HCT116 (cell line): ENCODE data around the gene TPM2. TPM values are rescaled to one million over a fixed set of nuclear protein-coding genes. Genes with fewer than 3 reads are reported as not detected.

Experiments used
- ATAC-seq: fragments of 200-7000 bp; cut with Tn5 transposase; 2 replicates; pipeline ENCODE4 v1.9.1; 2020; ENCODE audit warnings: mild to moderate bottlenecking, moderate library complexity
- BruUV-seq: library from RNA; stranded (reverse); fragments of 400-500 nt; replicated peaks from 2 replicates; lab custom pipeline; 2021; lab: Mats Ljungman, UMichigan
- CTCF ChIA-PET: fragments of 300-600 bp; sonication (Branson Sonifier 250); formaldehyde crosslinking; loops from one replicate; lab custom pipeline; 2021; ENCODE audit warnings: antibody characterized with exemption; lab: Charles Lee
- POLR2A ChIA-PET: fragments of 300-600, 350-600 bp; sonication (Branson Sonifier 250); formaldehyde crosslinking; loops from one replicate; lab custom pipeline; 2021; ENCODE audit warnings: antibody characterized with exemption; lab: Charles Lee
- RAD21 ChIA-PET, 2 experiments: fragments of 300-600 bp; sonication (Branson Sonifier 250); formaldehyde crosslinking; loops; one replicate each; lab custom pipeline; 2023; ENCODE audit warnings: low total read pairs in 2 of 2; ENCODE audit not compliant: uncharacterized antibody in 2 of 2, unreplicated experiment in 2 of 2, low non-redundant PET in 1 of 2; lab: Charles Lee
- DNase-seq: peaks from one replicate; pipeline ENCODE4 v3.0.0-alpha.2; 2010; ENCODE audit warnings: low read depth, low spot score
- H2AFZ ChIP-seq: fragments of 200-600 bp; shearing (Covaris generic), sonication (generic); 2 replicates; pipeline ENCODE4 v1.6.1; 2017; ENCODE audit warnings: low read depth, mixed run types, mixed read lengths, antibody characterized with exemption, low read length; ENCODE audit not compliant: poor library complexity, severe bottlenecking
- H3K27ac ChIP-seq: 2 replicates; pipeline ENCODE4 v1.5.1; 2012; ENCODE audit warnings: low read depth, low read length
- H3K27me3 ChIP-seq: fragments of 200-600 bp; sonication (generic); 2 replicates; pipeline ENCODE4 v1.6.1; 2016; ENCODE audit warnings: mixed run types, low read length, mixed read lengths; ENCODE audit not compliant: insufficient read depth
- H3K36me3 ChIP-seq, 2 experiments: fragments of 200-500 bp in 1 of 2; fragments of 200-600 bp in 1 of 2; sonication (Bioruptor generic) in 1 of 2; sonication (generic) in 1 of 2; 2 replicates each; pipeline versions ENCODE4 v1.5.1 to v1.6.1; 2014 to 2016; ENCODE audit warnings: low read length in 2 of 2, inconsistent platforms in 1 of 2, mixed read lengths in 1 of 2, mixed run types in 1 of 2; ENCODE audit not compliant: insufficient read depth in 2 of 2, control insufficient read depth in 1 of 2
- H3K4me1 ChIP-seq, 2 experiments: fragments of 200-600 bp in 1 of 2; sonication (generic) in 1 of 2; 2 replicates each; pipeline versions ENCODE4 v1.5.1 to v1.6.1; 2012 to 2017; ENCODE audit warnings: low read length in 2 of 2, inconsistent platforms in 1 of 2, mild to moderate bottlenecking in 1 of 2, mixed read lengths in 1 of 2, mixed run types in 1 of 2, moderate library complexity in 1 of 2; ENCODE audit not compliant: insufficient read depth in 2 of 2, control insufficient read depth in 1 of 2
- H3K4me2 ChIP-seq: fragments of 200-600 bp; sonication (generic); 2 replicates; pipeline ENCODE4 v1.6.1; 2017; ENCODE audit warnings: mixed run types, low read length, mixed read lengths
- H3K4me3 ChIP-seq, 2 experiments: fragments of 200-600 bp in 1 of 2; sonication (generic) in 1 of 2; replicated peaks in 1 of 2; 2 replicates each; pipeline ENCODE4 v1.5.1; 2011 to 2016; ENCODE audit warnings: low read length in 2 of 2, control low read depth in 1 of 2, low read depth in 1 of 2, mild to moderate bottlenecking in 1 of 2, mixed read lengths in 1 of 2, mixed run types in 1 of 2
- H3K79me2 ChIP-seq: fragments of 200-600 bp; sonication (generic); 2 replicates; pipeline ENCODE4 v1.6.1; 2017; ENCODE audit warnings: mild to moderate bottlenecking, mixed run types, low read length, moderate library complexity, mixed read lengths; ENCODE audit not compliant: insufficient read depth
- H3K9ac ChIP-seq: fragments of 200-600 bp; sonication (generic); 2 replicates; pipeline ENCODE4 v1.6.1; 2016; ENCODE audit warnings: low read length, mixed read lengths
- H3K9me2 ChIP-seq: fragments of 200-600 bp; sonication (generic), shearing (Covaris generic); 2 replicates; pipeline ENCODE4 v1.6.1; 2017; ENCODE audit warnings: mixed run types, mild to moderate bottlenecking, moderate library complexity; ENCODE audit not compliant: insufficient read depth
- H3K9me3 ChIP-seq, 2 experiments: fragments of 200-500 bp in 1 of 2; fragments of 200-600 bp in 1 of 2; sonication (Bioruptor generic) in 1 of 2; sonication (generic) in 1 of 2; 2 replicates each; pipeline ENCODE4 v1.6.1; 2014 to 2017; ENCODE audit warnings: low read length in 2 of 2, mixed read lengths in 2 of 2, inconsistent platforms in 1 of 2, low read depth in 1 of 2, mild to moderate bottlenecking in 1 of 2, mixed run types in 1 of 2, moderate library complexity in 1 of 2; ENCODE audit not compliant: control insufficient read depth in 1 of 2, insufficient read depth in 1 of 2
- H4K20me1 ChIP-seq: fragments of 200-600 bp; sonication (generic), shearing (Covaris generic); 2 replicates; pipeline ENCODE4 v1.6.1; 2017; ENCODE audit warnings: mixed run types, mild to moderate bottlenecking, moderate library complexity; ENCODE audit not compliant: insufficient read depth
- CEBPB ChIP-seq: IDR thresholded peaks from 2 replicates; pipeline ENCODE4 v1.6.1; 2012; ENCODE audit warnings: low read depth
- ELF1 ChIP-seq: IDR thresholded peaks from 2 replicates; pipeline ENCODE4 v1.6.1; 2012; ENCODE audit warnings: low read depth, borderline replicate concordance
- EZH2 ChIP-seq: fragments of 200-600 bp; sonication (generic); IDR thresholded peaks from 2 replicates; pipeline ENCODE4 v1.6.1; 2017; ENCODE audit warnings: antibody characterized with exemption, mixed run types
- EZH2phosphoT487 ChIP-seq: fragments of 200-600 bp; IDR thresholded peaks from 2 replicates; pipeline ENCODE4 v1.6.1; 2018; ENCODE audit warnings: antibody characterized with exemption, borderline replicate concordance
- FOSL1 ChIP-seq: IDR thresholded peaks from 2 replicates; pipeline ENCODE4 v1.6.1; 2012; ENCODE audit warnings: low read depth
- JUND ChIP-seq: IDR thresholded peaks from 2 replicates; pipeline ENCODE4 v1.6.1; 2012
- POLR2AphosphoS5 ChIP-seq: IDR thresholded peaks from 2 replicates; pipeline ENCODE4 v1.6.1; 2011; ENCODE audit warnings: mild to moderate bottlenecking, low read depth, low read length, moderate library complexity
- SIN3A ChIP-seq: IDR thresholded peaks from 2 replicates; pipeline ENCODE4 v1.6.1; 2012; ENCODE audit warnings: low read depth
- SP1 ChIP-seq: IDR thresholded peaks from 2 replicates; pipeline ENCODE4 v1.6.1; 2012; ENCODE audit warnings: low read depth
- SRF ChIP-seq: IDR thresholded peaks from 2 replicates; pipeline ENCODE4 v1.6.1; 2012; ENCODE audit warnings: low read depth
- TCF7L2 ChIP-seq: IDR thresholded peaks from 2 replicates; pipeline ENCODE4 v1.7.0; 2011; ENCODE audit warnings: borderline replicate concordance, inconsistent platforms; ENCODE audit not compliant: insufficient read depth, insufficient read length; ENCODE audit errors: extremely low read depth
- ZFX ChIP-seq: fragments of 450-650 bp; IDR thresholded peaks from 2 replicates; pipeline ENCODE4 v1.6.1; 2017
- intact Hi-C: fragments of 100-400 bp; cut with micrococcal nuclease; formaldehyde crosslinking; loops from 2 replicates; pipeline ENCODE4 v1.10.0; 2022
- total RNA-seq: library from RNA; stranded (reverse); gene quantifications from one replicate; pipeline ENCODE4 v1.2.1, GENCODE V29; 2021; ENCODE audit not compliant: unreplicated experiment
- TF ChIP-seq, protein P1 (sequence below): IDR thresholded peaks from 2 replicates; pipeline ENCODE4 v1.6.1; 2012; ENCODE audit warnings: low read depth
- TF ChIP-seq, protein P2 (sequence below), 3 experiments: fragments of 200-600 bp in 1 of 3; sonication (generic) in 1 of 3; IDR thresholded peaks in 2 of 3; conservative IDR thresholded peaks in 1 of 3; 2 replicates each; pipeline ENCODE4 v1.5.1; 2012 to 2017; ENCODE audit warnings: low read depth in 2 of 3, low read length in 2 of 3, antibody characterized with exemption in 1 of 3, borderline replicate concordance in 1 of 3, control low read depth in 1 of 3, mild to moderate bottlenecking in 1 of 3, mixed read lengths in 1 of 3, mixed run types in 1 of 3, moderate library complexity in 1 of 3; ENCODE audit not compliant: insufficient read depth in 1 of 3
- TF ChIP-seq, protein P3 (sequence below): IDR thresholded peaks from 2 replicates; pipeline ENCODE4 v1.6.1; 2012
- TF ChIP-seq, protein P4 (sequence below): IDR thresholded peaks from 2 replicates; pipeline ENCODE4 v1.6.1; 2011; ENCODE audit warnings: mild to moderate bottlenecking, low read length, moderate library complexity; ENCODE audit not compliant: insufficient replicate concordance; ENCODE audit errors: extremely low read depth
- TF ChIP-seq, protein P5 (sequence below): IDR thresholded peaks from 2 replicates; pipeline ENCODE4 v1.6.1; 2012

TPM2 gene
- total RNA-seq, 1 experiment from 2014 or later, result 278 TPM

DNA sequence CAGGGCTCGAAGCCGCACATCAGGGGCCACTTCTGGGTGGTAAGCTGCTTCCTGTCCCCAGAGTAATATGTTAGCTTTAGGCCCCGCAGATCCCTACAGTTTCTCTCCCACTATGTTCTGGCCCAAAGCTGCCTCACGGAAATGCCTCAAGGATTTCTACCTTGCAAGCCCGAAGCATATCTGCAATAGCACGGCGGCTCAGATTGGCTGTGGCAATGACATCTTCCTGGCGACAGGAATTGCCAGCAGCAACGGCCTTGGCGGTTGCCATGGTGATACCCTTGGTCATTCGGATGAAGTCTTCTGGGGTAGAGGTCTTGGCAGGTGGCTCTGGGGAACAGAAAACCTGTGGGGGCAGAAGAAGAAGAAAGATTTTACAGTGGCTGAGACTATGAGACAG is 10.3 kb upstream of the TPM2 start:
- no peaks in the 10 kb centered on the region for H3K9me2 ChIP-seq
- intact Hi-C loops, result no loop called here
- H3K4me3 ChIP-seq, result no peak overlapping the region
- TF ChIP-seq TCF7L2 (no peak), ELF1 (no peak), SRF (no peak), CEBPB (no peak), POLR2AphosphoS5 (no peak), SP1 (no peak), SIN3A (no peak), EZH2 (no peak), EZH2phosphoT487 (no peak), FOSL1 (no peak), ZFX (no peak), JUND (no peak)
- TF ChIP-seq, protein P1, sequence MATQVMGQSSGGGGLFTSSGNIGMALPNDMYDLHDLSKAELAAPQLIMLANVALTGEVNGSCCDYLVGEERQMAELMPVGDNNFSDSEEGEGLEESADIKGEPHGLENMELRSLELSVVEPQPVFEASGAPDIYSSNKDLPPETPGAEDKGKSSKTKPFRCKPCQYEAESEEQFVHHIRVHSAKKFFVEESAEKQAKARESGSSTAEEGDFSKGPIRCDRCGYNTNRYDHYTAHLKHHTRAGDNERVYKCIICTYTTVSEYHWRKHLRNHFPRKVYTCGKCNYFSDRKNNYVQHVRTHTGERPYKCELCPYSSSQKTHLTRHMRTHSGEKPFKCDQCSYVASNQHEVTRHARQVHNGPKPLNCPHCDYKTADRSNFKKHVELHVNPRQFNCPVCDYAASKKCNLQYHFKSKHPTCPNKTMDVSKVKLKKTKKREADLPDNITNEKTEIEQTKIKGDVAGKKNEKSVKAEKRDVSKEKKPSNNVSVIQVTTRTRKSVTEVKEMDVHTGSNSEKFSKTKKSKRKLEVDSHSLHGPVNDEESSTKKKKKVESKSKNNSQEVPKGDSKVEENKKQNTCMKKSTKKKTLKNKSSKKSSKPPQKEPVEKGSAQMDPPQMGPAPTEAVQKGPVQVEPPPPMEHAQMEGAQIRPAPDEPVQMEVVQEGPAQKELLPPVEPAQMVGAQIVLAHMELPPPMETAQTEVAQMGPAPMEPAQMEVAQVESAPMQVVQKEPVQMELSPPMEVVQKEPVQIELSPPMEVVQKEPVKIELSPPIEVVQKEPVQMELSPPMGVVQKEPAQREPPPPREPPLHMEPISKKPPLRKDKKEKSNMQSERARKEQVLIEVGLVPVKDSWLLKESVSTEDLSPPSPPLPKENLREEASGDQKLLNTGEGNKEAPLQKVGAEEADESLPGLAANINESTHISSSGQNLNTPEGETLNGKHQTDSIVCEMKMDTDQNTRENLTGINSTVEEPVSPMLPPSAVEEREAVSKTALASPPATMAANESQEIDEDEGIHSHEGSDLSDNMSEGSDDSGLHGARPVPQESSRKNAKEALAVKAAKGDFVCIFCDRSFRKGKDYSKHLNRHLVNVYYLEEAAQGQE, result no peak
- TF ChIP-seq, protein P2, sequence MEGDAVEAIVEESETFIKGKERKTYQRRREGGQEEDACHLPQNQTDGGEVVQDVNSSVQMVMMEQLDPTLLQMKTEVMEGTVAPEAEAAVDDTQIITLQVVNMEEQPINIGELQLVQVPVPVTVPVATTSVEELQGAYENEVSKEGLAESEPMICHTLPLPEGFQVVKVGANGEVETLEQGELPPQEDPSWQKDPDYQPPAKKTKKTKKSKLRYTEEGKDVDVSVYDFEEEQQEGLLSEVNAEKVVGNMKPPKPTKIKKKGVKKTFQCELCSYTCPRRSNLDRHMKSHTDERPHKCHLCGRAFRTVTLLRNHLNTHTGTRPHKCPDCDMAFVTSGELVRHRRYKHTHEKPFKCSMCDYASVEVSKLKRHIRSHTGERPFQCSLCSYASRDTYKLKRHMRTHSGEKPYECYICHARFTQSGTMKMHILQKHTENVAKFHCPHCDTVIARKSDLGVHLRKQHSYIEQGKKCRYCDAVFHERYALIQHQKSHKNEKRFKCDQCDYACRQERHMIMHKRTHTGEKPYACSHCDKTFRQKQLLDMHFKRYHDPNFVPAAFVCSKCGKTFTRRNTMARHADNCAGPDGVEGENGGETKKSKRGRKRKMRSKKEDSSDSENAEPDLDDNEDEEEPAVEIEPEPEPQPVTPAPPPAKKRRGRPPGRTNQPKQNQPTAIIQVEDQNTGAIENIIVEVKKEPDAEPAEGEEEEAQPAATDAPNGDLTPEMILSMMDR (IDR thresholded peaks at IDR 0.05 in 2 of 3, conservative IDR thresholded peaks at IDR 0.05 in 1 of 3; ENCODE audit: borderline replicate concordance in 1 of 3, insufficient read depth in 1 of 3, low read depth in 2 of 3, low read length in 2 of 3), result no peak
- TF ChIP-seq, protein P3, sequence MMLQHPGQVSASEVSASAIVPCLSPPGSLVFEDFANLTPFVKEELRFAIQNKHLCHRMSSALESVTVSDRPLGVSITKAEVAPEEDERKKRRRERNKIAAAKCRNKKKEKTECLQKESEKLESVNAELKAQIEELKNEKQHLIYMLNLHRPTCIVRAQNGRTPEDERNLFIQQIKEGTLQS, result no peak
- TF ChIP-seq, protein P4, sequence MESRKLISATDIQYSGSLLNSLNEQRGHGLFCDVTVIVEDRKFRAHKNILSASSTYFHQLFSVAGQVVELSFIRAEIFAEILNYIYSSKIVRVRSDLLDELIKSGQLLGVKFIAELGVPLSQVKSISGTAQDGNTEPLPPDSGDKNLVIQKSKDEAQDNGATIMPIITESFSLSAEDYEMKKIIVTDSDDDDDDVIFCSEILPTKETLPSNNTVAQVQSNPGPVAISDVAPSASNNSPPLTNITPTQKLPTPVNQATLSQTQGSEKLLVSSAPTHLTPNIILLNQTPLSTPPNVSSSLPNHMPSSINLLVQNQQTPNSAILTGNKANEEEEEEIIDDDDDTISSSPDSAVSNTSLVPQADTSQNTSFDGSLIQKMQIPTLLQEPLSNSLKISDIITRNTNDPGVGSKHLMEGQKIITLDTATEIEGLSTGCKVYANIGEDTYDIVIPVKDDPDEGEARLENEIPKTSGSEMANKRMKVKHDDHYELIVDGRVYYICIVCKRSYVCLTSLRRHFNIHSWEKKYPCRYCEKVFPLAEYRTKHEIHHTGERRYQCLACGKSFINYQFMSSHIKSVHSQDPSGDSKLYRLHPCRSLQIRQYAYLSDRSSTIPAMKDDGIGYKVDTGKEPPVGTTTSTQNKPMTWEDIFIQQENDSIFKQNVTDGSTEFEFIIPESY, result no peak
- TF ChIP-seq, protein P5, sequence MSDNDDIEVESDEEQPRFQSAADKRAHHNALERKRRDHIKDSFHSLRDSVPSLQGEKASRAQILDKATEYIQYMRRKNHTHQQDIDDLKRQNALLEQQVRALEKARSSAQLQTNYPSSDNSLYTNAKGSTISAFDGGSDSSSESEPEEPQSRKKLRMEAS, result no peak
- no peaks in the 10 kb centered on the region for H3K9me3 ChIP-seq
- no peaks in the 10 kb centered on the region for H3K27me3 ChIP-seq
- H2AFZ ChIP-seq, result no peak overlapping the region
- no peaks in the 10 kb centered on the region for H4K20me1 ChIP-seq
- ATAC-seq (no peak), DNase-seq (no peak)
- H3K79me2 ChIP-seq, result no peaks in the 10 kb centered on the region
- ChIA-PET CTCF (interaction anchor here (2.3 kb wide), 1 partner anchor 9 kb away, joined by 8 read pairs; no protein-coding TSS in a partner anchor), RAD21 (no interaction called here), POLR2A (no interaction called here)
- BruUV-seq, result no TSS peak
- peaks cover 50 to 78% of the 10 kb centered on the region in 2 experiments for H3K36me3 ChIP-seq
- peaks cover 0 to 4% of the 10 kb centered on the region in 2 experiments; a peak in 1 of 4 replicates for H3K4me1 ChIP-seq
- H3K9ac ChIP-seq, result no peak overlapping the region
- no peak overlapping the region for H3K4me2 ChIP-seq
- no peak overlapping the region for H3K27ac ChIP-seq
